Activated CD4-positive, alpha-beta T cell treated with anti-CD3 and anti-CD28 coated beads, Interleukin-2, amount 50 U/mL, for 1 hour (primary cell): ENCODE measurements around the gene FAP.

Experiments
- DNase-seq: peaks from one replicate; pipeline ENCODE4 v3.0.0-alpha.2; 2020

FAP gene

GRCh38 chr2:162243294-162243693 is at the start of gene FAP:
TSS of gene FAP (minus strand) at chr2:162243445. CDS start at chr2:162243327, 118 bp downstream.
- DNase-seq, result no peak

- DNase-seq, result no peak
These were observed 48.5 kb upstream of the FAP start for GRCh38 chr2:162291748-162292147.

- DNase-seq, result no peak
These were observed 39.6 kb upstream of the FAP start for GRCh38 chr2:162282765-162283425.

GRCh38 chr2:162280654-162281053 is 37.4 kb upstream of the FAP start:
- DNase-seq, result no peak

- DNase-seq, result no peak
These were observed 34.1 kb upstream of the FAP start for GRCh38 chr2:162277381-162277780.

GRCh38 chr2:162267996-162268395 is 24.8 kb upstream of the FAP start:
- no peak for DNase-seq

GRCh38 chr2:162267496-162267895 is 24.3 kb upstream of the FAP start:
- DNase-seq, result no peak

GRCh38 chr2:162266460-162266760 is 23.2 kb upstream of the FAP start:
- DNase-seq, result no peak

GRCh38 chr2:162265666-162266459 is 22.6 kb upstream of the FAP start:
- no peak for DNase-seq

- no peak for DNase-seq
These were observed 18.0 kb upstream of the FAP start for GRCh38 chr2:162261032-162261945.

GRCh38 chr2:162258686-162259085 is 15.4 kb upstream of the FAP start:
- no peak for DNase-seq

- no peak for DNase-seq
These were observed 14.9 kb upstream of the FAP start for GRCh38 chr2:162258169-162258568.

GRCh38 chr2:162257425-162257824 is 14.2 kb upstream of the FAP start:
- DNase-seq, result no peak

GRCh38 chr2:162256591-162256991 is 13.3 kb upstream of the FAP start:
- DNase-seq, result no peak

- DNase-seq, result no peak
These were observed 11.1 kb upstream of the FAP start for GRCh38 chr2:162254236-162254871.

GRCh38 chr2:162253435-162253834 is 10.2 kb upstream of the FAP start:
- DNase-seq, result no peak

GRCh38 chr2:162252153-162252552 is 8.9 kb upstream of the FAP start:
- no peak for DNase-seq

- no peak for DNase-seq
These were observed 2.5 kb upstream of the FAP start for GRCh38 chr2:162245781-162246180.

GRCh38 chr2:162245061-162245460 is 1.8 kb upstream of the FAP start:
- DNase-seq, result no peak

- no peak for DNase-seq
These were observed 1.3 kb upstream of the FAP start for GRCh38 chr2:162244541-162245031.

- DNase-seq, result no peak
These were observed 470 bp upstream of the FAP start for GRCh38 chr2:162243715-162244114.

- DNase-seq, result no peak
These were observed 512 bp downstream of the FAP start for GRCh38 chr2:162242586-162243280.
